Fibroblast of lung (primary cell): ENCODE results near the gene SEMA3D. TPM values are rescaled to one million over a fixed set of nuclear protein-coding genes. Genes with fewer than 3 reads are reported as not detected.
A peak's percentile ranks its signal among the peaks of the same experiment; 100 is the strongest.

Experiments
- DNase-seq, 2 donors: peaks; one replicate each; pipeline versions ENCODE4 v3.0.0 to v3.0.0-alpha.2; 2010; ENCODE audit warnings: low read depth in 2 of 2
- H2AFZ ChIP-seq: 2 replicates; pipeline ENCODE4 v1.5.1; 2012; ENCODE audit warnings: low read length, control low read depth, inconsistent platforms
- H3K27ac ChIP-seq: 2 replicates; pipeline ENCODE4 v1.5.1; 2011; ENCODE audit warnings: low read length, control low read depth; ENCODE audit not compliant: insufficient read depth
- H3K27me3 ChIP-seq: 2 replicates; pipeline ENCODE4 v1.5.1; 2011; ENCODE audit warnings: mild to moderate bottlenecking, low read length; ENCODE audit not compliant: control insufficient read depth, insufficient read depth
- H3K36me3 ChIP-seq: 2 replicates; pipeline ENCODE4 v1.5.1; 2011; ENCODE audit warnings: low read length; ENCODE audit not compliant: control insufficient read depth, insufficient read depth
- H3K4me1 ChIP-seq: 2 replicates; pipeline ENCODE4 v1.5.1; 2011; ENCODE audit warnings: low read length; ENCODE audit not compliant: control insufficient read depth, insufficient read depth; ENCODE audit errors: extremely low read depth
- H3K4me2 ChIP-seq: 2 replicates; pipeline ENCODE4 v1.5.1; 2011; ENCODE audit warnings: low read length, control low read depth; ENCODE audit not compliant: insufficient read depth; ENCODE audit errors: extremely low read depth
- H3K4me3 ChIP-seq, 4 experiments: fragments of 200-600 bp in 1 of 4; sonication (generic) in 1 of 4; replicated peaks in 1 of 4; 2 replicates each; pipeline ENCODE4 v1.5.1; 2011 to 2016; ENCODE audit warnings: low read length in 4 of 4, low read depth in 3 of 4, mild to moderate bottlenecking in 3 of 4, control low read depth in 2 of 4, inconsistent platforms in 1 of 4, mixed read lengths in 1 of 4; ENCODE audit not compliant: insufficient read depth in 1 of 4; ENCODE audit errors: control extremely low read depth in 1 of 4
- H3K79me2 ChIP-seq: 2 replicates; pipeline ENCODE4 v1.5.1; 2012; ENCODE audit warnings: mild to moderate bottlenecking, low read length, inconsistent platforms; ENCODE audit not compliant: control insufficient read depth, insufficient read depth
- H3K9ac ChIP-seq: 2 replicates; pipeline ENCODE4 v1.5.1; 2011; ENCODE audit warnings: mild to moderate bottlenecking, low read length, control low read depth; ENCODE audit not compliant: insufficient read depth
- H3K9me3 ChIP-seq: 2 replicates; pipeline ENCODE4 v1.5.1; 2012; ENCODE audit warnings: low read depth, low read length; ENCODE audit not compliant: control insufficient read depth, insufficient read depth
- H4K20me1 ChIP-seq: 2 replicates; pipeline ENCODE4 v1.5.1; 2011; ENCODE audit warnings: low read length; ENCODE audit not compliant: control insufficient read depth, insufficient read depth; ENCODE audit errors: extremely low read depth
- EZH2 ChIP-seq: IDR thresholded peaks from 2 replicates; pipeline ENCODE4 v1.5.1; 2012; ENCODE audit warnings: low read length, control low read depth, mild to moderate bottlenecking; ENCODE audit errors: missing control alignments
- polyA plus RNA-seq, 2 donors: library from polyadenylated mRNA; depleted of rRNA in 1 of 2; stranded (reverse) in 1 of 2; unstranded in 1 of 2; fragments of >200 nt; gene quantifications; 2 replicates each; pipeline ENCODE4 v1.2.1, GENCODE V29; 2011 to 2012; ENCODE audit warnings: missing spikeins in 1 of 2
- total RNA-seq: library from RNA; depleted of rRNA; stranded (reverse); fragments of >200 nt; gene quantifications from 2 replicates; pipeline ENCODE4 v1.2.1, GENCODE V29; 2014
- TF ChIP-seq, protein P1 (sequence below), 2 donors: IDR thresholded peaks in 1 of 2; conservative IDR thresholded peaks in 1 of 2; 1 replicate in 1 of 2; 2 replicates in 1 of 2; pipeline ENCODE4 v1.5.1; 2011 to 2012; ENCODE audit warnings: low read length in 2 of 2, control low read depth in 1 of 2, inconsistent platforms in 1 of 2, low read depth in 1 of 2, mild to moderate bottlenecking in 1 of 2

The SEMA3D gene
- total and polyA plus RNA-seq, 2 donors (not counting 1 experiment from before 2014, with no cell fraction given) = 4.1 to 4.6 TPM

DNA sequence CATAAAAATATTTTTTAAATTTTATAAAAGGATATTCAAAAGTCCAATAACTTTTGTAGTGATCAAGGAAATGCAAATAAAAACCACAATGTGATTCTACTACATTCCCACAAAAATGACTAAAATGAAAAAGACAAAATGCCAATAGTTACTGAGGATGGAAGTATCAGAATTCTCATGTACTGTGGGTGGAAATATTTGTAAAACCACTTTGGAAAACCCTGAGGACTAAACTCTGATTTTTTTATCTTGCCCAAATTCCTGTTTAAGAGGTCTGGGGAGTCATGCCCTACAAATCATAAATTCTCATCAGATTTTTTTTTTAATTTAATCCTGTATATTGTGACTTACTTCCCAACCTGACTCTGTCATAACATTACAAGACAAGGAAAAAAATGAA is 9.8 kb upstream of the SEMA3D start:
- TF ChIP-seq, protein P1, sequence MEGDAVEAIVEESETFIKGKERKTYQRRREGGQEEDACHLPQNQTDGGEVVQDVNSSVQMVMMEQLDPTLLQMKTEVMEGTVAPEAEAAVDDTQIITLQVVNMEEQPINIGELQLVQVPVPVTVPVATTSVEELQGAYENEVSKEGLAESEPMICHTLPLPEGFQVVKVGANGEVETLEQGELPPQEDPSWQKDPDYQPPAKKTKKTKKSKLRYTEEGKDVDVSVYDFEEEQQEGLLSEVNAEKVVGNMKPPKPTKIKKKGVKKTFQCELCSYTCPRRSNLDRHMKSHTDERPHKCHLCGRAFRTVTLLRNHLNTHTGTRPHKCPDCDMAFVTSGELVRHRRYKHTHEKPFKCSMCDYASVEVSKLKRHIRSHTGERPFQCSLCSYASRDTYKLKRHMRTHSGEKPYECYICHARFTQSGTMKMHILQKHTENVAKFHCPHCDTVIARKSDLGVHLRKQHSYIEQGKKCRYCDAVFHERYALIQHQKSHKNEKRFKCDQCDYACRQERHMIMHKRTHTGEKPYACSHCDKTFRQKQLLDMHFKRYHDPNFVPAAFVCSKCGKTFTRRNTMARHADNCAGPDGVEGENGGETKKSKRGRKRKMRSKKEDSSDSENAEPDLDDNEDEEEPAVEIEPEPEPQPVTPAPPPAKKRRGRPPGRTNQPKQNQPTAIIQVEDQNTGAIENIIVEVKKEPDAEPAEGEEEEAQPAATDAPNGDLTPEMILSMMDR (conservative IDR thresholded peaks at IDR 0.05 in 1 of 2, IDR thresholded peaks at IDR 0.05 in 1 of 2; ENCODE audit: low read depth in 1 of 2, low read length in 2 of 2) = no peak
- H3K36me3 ChIP-seq = no peaks in the 10 kb centered on the region
- H2AFZ ChIP-seq = no peak overlapping the region
- no peaks in the 10 kb centered on the region for H3K9me3 ChIP-seq
- H3K79me2 ChIP-seq = no peaks in the 10 kb centered on the region
- H3K4me3 ChIP-seq = no peak overlapping the region
- no peaks in the 10 kb centered on the region for H3K27me3 ChIP-seq
- H3K9ac ChIP-seq = no peak overlapping the region
- H3K27ac ChIP-seq = no peak overlapping the region
- DNase-seq = no peak
- no peaks in the 10 kb centered on the region for H3K4me1 ChIP-seq
- no peaks in the 10 kb centered on the region for H4K20me1 ChIP-seq
- no peak overlapping the region for H3K4me2 ChIP-seq

DNA sequence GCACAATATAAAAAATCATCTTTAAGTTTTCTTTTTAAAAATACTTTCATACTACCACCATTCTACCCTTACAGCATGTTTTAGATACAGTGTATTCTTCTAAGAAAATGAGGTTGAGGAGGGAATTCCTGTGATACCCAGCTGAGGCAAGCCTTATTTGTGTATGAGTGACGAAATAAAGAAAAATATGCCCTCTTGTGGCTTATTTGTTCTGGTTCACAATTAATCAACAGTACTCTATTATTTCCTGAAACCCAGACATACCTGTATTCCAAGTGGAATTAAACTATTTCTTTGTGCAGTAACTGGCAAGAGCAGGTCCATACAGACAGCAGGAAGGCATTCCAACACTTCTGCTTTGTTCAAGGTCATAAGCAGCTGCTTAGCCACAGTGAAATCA is 4.5 kb upstream of the SEMA3D start:
- H3K27me3 ChIP-seq = no peaks in the 10 kb centered on the region
- no peak overlapping the region for H2AFZ ChIP-seq
- no peaks in the 10 kb centered on the region for H3K36me3 ChIP-seq
- peak; percentile 36 to 50 for DNase-seq
- H3K4me2 ChIP-seq = no peak overlapping the region
- H3K9me3 ChIP-seq = no peaks in the 10 kb centered on the region
- no peaks in the 10 kb centered on the region for H3K4me1 ChIP-seq
- no peak overlapping the region for H3K9ac ChIP-seq
- H4K20me1 ChIP-seq = no peaks in the 10 kb centered on the region
- no peak overlapping the region for H3K4me3 ChIP-seq
- TF ChIP-seq EZH2 = no peak
- TF ChIP-seq, protein P1 (conservative IDR thresholded peaks at IDR 0.05 in 1 of 2, IDR thresholded peaks at IDR 0.05 in 1 of 2; ENCODE audit: low read depth in 1 of 2, low read length in 2 of 2) = peak; percentile 28 to 29
- no peaks in the 10 kb centered on the region for H3K79me2 ChIP-seq
- no peak overlapping the region for H3K27ac ChIP-seq

DNA sequence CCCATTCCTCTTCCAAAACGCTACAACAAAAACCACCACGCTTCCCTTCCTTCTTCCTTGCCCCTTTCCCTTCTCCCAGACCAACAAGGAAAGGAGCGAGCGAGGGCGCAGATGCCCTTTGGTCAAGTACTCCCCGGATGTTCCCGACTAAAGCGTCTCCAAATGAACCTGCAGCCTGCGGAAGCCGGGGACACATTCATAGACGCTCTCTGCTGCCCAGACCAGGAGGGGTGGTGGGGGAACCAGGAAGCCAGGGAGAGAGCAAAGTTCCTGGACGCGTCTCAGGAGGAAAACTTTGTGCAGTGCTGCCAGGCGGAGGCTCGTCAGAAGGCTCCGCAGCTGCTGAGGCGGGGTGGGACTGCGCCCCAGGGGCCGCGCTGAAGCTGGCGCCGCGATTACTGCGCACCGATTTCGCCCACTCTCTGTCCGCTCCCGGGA is 754 bp downstream of the SEMA3D start:
- peak; percentile 66 to 68 for DNase-seq
- H3K9me3 ChIP-seq = no peaks in the 10 kb centered on the region
- no peaks in the 10 kb centered on the region for H3K27me3 ChIP-seq
- peak overlapping the region; percentile 64 to 85 (median 78) for H3K4me3 ChIP-seq
- peaks cover 2% of the 10 kb centered on the region for H3K4me1 ChIP-seq
- H3K4me2 ChIP-seq = peak overlapping the region; percentile 92
- H3K36me3 ChIP-seq = no peaks in the 10 kb centered on the region
- TF ChIP-seq EZH2 = no peak
- TF ChIP-seq, protein P1 (conservative IDR thresholded peaks at IDR 0.05 in 1 of 2, IDR thresholded peaks at IDR 0.05 in 1 of 2; ENCODE audit: low read depth in 1 of 2, low read length in 2 of 2) = no peak
- peak overlapping the region; percentile 58 for H3K27ac ChIP-seq
- H3K79me2 ChIP-seq = no peaks in the 10 kb centered on the region
- H2AFZ ChIP-seq = peak overlapping the region; percentile 91
- H4K20me1 ChIP-seq = no peaks in the 10 kb centered on the region
- peak overlapping the region; percentile 35 for H3K9ac ChIP-seq
